PC-3 (cell line): ENCODE measurements around the gene TBCCD1.

ENCODE experiments used
- EZH2 ChIP-seq: fragments of 300-600 bp; sonication (generic); IDR thresholded peaks from one replicate; pipeline ENCODE4 v1.6.1; 2017; ENCODE audit warnings: antibody characterized with exemption, mild to moderate bottlenecking, low read length; ENCODE audit not compliant: unreplicated experiment
- TF ChIP-seq, protein P1 (sequence below): fragments of 300-600 bp; sonication (generic); conservative IDR thresholded peaks from 2 replicates; pipeline ENCODE4 v1.5.1; 2017; ENCODE audit warnings: antibody characterized with exemption, low read depth, mild to moderate bottlenecking, low read length

DNA sequence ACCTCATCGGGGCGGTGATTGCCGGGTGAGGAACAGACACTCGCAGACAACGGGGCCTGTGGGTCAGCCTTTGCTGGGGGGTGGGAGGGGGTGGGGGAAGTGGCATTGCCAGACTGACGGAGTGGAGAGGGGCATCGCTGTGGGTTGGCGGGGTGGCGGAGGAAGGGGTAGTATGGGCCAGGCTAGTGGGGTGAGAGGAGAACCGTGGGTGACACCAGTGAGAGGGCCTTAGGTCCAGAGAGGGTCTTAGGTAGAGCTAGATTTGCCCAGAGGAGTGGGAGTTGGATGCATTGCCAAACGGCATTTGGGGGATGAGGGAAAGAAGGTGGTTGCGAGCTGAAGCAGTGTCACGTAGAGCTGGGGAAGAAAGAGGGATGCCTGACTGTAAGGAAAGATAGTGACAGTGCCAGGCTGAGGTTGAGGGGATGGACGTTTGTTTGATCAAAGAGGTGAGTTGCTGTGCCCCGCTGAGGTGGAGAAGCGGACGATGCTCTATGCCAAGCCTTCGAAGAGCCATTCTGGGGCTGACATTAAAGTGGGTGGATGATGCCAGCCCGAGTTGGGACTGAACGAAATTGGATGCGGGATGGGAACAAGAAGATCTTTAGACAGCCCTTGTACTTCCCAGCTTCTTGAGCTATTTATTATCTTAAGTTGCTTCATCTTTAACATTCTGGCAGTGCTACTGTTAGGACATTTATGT, 4.0 kb upstream of the TBCCD1 start:
- TF ChIP-seq, protein P1, sequence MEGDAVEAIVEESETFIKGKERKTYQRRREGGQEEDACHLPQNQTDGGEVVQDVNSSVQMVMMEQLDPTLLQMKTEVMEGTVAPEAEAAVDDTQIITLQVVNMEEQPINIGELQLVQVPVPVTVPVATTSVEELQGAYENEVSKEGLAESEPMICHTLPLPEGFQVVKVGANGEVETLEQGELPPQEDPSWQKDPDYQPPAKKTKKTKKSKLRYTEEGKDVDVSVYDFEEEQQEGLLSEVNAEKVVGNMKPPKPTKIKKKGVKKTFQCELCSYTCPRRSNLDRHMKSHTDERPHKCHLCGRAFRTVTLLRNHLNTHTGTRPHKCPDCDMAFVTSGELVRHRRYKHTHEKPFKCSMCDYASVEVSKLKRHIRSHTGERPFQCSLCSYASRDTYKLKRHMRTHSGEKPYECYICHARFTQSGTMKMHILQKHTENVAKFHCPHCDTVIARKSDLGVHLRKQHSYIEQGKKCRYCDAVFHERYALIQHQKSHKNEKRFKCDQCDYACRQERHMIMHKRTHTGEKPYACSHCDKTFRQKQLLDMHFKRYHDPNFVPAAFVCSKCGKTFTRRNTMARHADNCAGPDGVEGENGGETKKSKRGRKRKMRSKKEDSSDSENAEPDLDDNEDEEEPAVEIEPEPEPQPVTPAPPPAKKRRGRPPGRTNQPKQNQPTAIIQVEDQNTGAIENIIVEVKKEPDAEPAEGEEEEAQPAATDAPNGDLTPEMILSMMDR, result no peak
- TF ChIP-seq EZH2, result no peak
